M059J (cell line): ENCODE measurements around the gene SERTM1. TPM values are rescaled to one million over a fixed set of nuclear protein-coding genes. Genes with fewer than 3 reads are reported as not detected.

Experiments
- DNase-seq: peaks from one replicate; pipeline ENCODE4 v3.0.0-alpha.2; 2012; ENCODE audit warnings: low read depth
- total RNA-seq: library from RNA; depleted of rRNA; stranded (reverse); fragments of >200 nt; shearing (Covaris generic); gene quantifications from 2 replicates; pipeline ENCODE4 v1.2.3, GENCODE V29; 2014; rRNA removed

The SERTM1 gene
- total RNA-seq = not detected in 2 replicates

GRCh38 chr13:36673838-36674326 is at the start of gene SERTM1:
Gene SERTM1 (plus strand): TSS chr13:36674020. CDS start chr13:36695079, 21,059 bp downstream.
- no peak for DNase-seq

GRCh38 chr13:36628377-36629056 is 45.3 kb upstream of the SERTM1 start:
- no peak for DNase-seq

GRCh38 chr13:36629057-36629385 is 44.8 kb upstream of the SERTM1 start:
- no peak for DNase-seq

- no peak for DNase-seq
Observed at GRCh38 chr13:36630181-36630803, 43.5 kb upstream of the SERTM1 start.

- DNase-seq = no peak
Observed at GRCh38 chr13:36639610-36640009, 34.2 kb upstream of the SERTM1 start.

GRCh38 chr13:36650611-36651010 is 23.2 kb upstream of the SERTM1 start:
- DNase-seq = no peak

GRCh38 chr13:36665630-36666029 is 8.2 kb upstream of the SERTM1 start:
- no peak for DNase-seq

GRCh38 chr13:36666477-36667229 is 7.2 kb upstream of the SERTM1 start:
- DNase-seq = no peak

GRCh38 chr13:36668316-36668715 is 5.5 kb upstream of the SERTM1 start:
- no peak for DNase-seq

GRCh38 chr13:36673352-36673751 is 468 bp upstream of the SERTM1 start:
- no peak for DNase-seq

- no peak for DNase-seq
Observed at GRCh38 chr13:36674337-36675212, 755 bp downstream of the SERTM1 start.

- no peak for DNase-seq
Observed at GRCh38 chr13:36675213-36675536, 1.4 kb downstream of the SERTM1 start.

- DNase-seq = no peak
Observed at GRCh38 chr13:36680913-36681312, 7.1 kb downstream of the SERTM1 start.

- no peak for DNase-seq
Observed at GRCh38 chr13:36681894-36682624, 8.2 kb downstream of the SERTM1 start.

GRCh38 chr13:36683701-36684100 is 9.9 kb downstream of the SERTM1 start:
- DNase-seq = no peak

- peak; percentile 15 for DNase-seq
Observed at GRCh38 chr13:36685927-36686326, 12.1 kb downstream of the SERTM1 start.

GRCh38 chr13:36696410-36697010 is 22.7 kb downstream of the SERTM1 start:
- DNase-seq = no peak

- no peak for DNase-seq
Observed at GRCh38 chr13:36700170-36700569, 26.4 kb downstream of the SERTM1 start.

- DNase-seq = no peak
Observed at GRCh38 chr13:36706755-36707154, 32.9 kb downstream of the SERTM1 start.

- no peak for DNase-seq
Observed at GRCh38 chr13:36709136-36709890, 35.5 kb downstream of the SERTM1 start.
